Measurements from ENCODE around the gene DHX36. TPM values are rescaled to one million over a fixed set of nuclear protein-coding genes. Genes with fewer than 3 reads are reported as not detected.

Gene DHX36
- total RNA-seq, 1 donor from 2014 or later: 91.8 TPM

DNA sequence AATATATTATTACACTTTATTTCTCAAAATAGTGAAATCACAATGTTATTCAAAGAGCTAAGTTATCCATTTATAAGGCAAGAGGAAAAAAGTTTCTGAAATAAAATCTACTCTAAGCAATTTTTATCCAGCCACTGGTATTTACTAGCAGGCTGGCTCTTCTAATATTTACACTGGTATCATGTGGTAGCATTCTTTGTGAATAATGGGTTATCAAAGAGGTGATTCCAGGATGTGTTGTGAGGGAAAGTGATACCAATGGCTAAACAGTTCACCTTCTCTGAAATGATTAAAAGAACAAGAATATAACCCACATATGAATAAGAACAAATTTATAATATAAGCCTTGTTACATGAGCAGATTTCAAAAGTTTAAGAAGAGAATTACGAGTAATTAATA lies 44.1 kb downstream of the DHX36 start:
- peaks cover 51% of the 10 kb centered on the region for H3K36me3 ChIP-seq
- Mint-ChIP-seq H3K4me1 (no peaks in the 10 kb centered on the region), H3K4me3 (no peak overlapping the region), H3K9me3 (no peaks in the 10 kb centered on the region), H3K27ac (no peak overlapping the region), H3K27me3 (ENCODE audit: insufficient read depth, low read depth) (no peaks in the 10 kb centered on the region), H3K36me3 (peaks cover 33% of the 10 kb centered on the region)
- no peak overlapping the region for H2AFZ ChIP-seq (replicated peaks)
- no peaks in the 10 kb centered on the region for H3K79me2 ChIP-seq (ENCODE audit: low read depth)
- H3K27ac ChIP-seq: no peak overlapping the region
- TF ChIP-seq EZH2phosphoT487 (IDR thresholded peaks at IDR 0.05): no peak
- TF ChIP-seq EZH2 (IDR thresholded peaks at IDR 0.05): no peak
- TF ChIP-seq, protein P1, sequence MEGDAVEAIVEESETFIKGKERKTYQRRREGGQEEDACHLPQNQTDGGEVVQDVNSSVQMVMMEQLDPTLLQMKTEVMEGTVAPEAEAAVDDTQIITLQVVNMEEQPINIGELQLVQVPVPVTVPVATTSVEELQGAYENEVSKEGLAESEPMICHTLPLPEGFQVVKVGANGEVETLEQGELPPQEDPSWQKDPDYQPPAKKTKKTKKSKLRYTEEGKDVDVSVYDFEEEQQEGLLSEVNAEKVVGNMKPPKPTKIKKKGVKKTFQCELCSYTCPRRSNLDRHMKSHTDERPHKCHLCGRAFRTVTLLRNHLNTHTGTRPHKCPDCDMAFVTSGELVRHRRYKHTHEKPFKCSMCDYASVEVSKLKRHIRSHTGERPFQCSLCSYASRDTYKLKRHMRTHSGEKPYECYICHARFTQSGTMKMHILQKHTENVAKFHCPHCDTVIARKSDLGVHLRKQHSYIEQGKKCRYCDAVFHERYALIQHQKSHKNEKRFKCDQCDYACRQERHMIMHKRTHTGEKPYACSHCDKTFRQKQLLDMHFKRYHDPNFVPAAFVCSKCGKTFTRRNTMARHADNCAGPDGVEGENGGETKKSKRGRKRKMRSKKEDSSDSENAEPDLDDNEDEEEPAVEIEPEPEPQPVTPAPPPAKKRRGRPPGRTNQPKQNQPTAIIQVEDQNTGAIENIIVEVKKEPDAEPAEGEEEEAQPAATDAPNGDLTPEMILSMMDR (IDR thresholded peaks at IDR 0.05): no peak
- H3K4me3 ChIP-seq: no peak overlapping the region
- H3K4me1 ChIP-seq: no peaks in the 10 kb centered on the region
- no peaks in the 10 kb centered on the region for H3F3A ChIP-seq (ENCODE audit: low read depth)
- no peak overlapping the region for H3K4me2 ChIP-seq
- DNase-seq (ENCODE audit: low spot score): no peak
- H4K20me1 ChIP-seq (ENCODE audit: low read depth): no peaks in the 10 kb centered on the region
- no peak overlapping the region for H3K9ac ChIP-seq
- H3K9me3 ChIP-seq (ENCODE audit: low read depth): no peaks in the 10 kb centered on the region
- H3K27me3 ChIP-seq: no peaks in the 10 kb centered on the region

DNA sequence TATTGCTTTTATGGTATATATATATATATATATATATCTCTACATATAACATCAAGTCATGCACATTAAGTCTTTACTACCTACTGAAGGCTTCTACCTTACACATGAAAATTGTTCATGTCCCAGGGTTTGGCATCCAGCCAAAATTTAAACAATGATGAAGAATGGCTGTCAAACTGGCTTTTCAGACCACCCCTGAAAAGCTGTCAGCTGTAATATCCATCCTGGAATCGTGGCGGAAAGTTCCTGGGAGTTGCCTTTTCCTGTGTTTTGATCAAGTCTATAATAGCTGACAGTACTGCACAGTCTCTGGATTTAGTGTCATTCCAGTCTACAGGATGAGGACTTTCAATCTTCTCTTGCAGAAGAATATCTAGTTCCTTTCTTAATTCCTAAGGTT lies 48.3 kb downstream of the DHX36 start:
- H3K27me3 ChIP-seq: no peaks in the 10 kb centered on the region
- Mint-ChIP-seq H3K27me3 (ENCODE audit: insufficient read depth, low read depth) (no peaks in the 10 kb centered on the region), H3K4me3 (no peak overlapping the region), H3K4me1 (no peaks in the 10 kb centered on the region), H3K36me3 (peaks cover 33% of the 10 kb centered on the region), H3K27ac (no peak overlapping the region), H3K9me3 (no peaks in the 10 kb centered on the region)
- TF ChIP-seq EZH2 (IDR thresholded peaks at IDR 0.05): no peak
- TF ChIP-seq, protein P1 (IDR thresholded peaks at IDR 0.05): no peak
- TF ChIP-seq EZH2phosphoT487 (IDR thresholded peaks at IDR 0.05): no peak
- no peak overlapping the region for H3K4me2 ChIP-seq
- peaks cover 5% of the 10 kb centered on the region for H4K20me1 ChIP-seq (ENCODE audit: low read depth)
- H3K36me3 ChIP-seq: peaks cover 48% of the 10 kb centered on the region
- no peaks in the 10 kb centered on the region for H3K9me3 ChIP-seq (ENCODE audit: low read depth)
- no peak overlapping the region for H3K9ac ChIP-seq
- no peaks in the 10 kb centered on the region for H3F3A ChIP-seq (ENCODE audit: low read depth)
- H3K79me2 ChIP-seq (ENCODE audit: low read depth): peaks cover 9% of the 10 kb centered on the region
- H3K4me3 ChIP-seq: no peak overlapping the region
- H3K4me1 ChIP-seq: no peaks in the 10 kb centered on the region
- H3K27ac ChIP-seq: no peak overlapping the region
- DNase-seq (ENCODE audit: low spot score): no peak
- no peak overlapping the region for H2AFZ ChIP-seq (replicated peaks)

DNA sequence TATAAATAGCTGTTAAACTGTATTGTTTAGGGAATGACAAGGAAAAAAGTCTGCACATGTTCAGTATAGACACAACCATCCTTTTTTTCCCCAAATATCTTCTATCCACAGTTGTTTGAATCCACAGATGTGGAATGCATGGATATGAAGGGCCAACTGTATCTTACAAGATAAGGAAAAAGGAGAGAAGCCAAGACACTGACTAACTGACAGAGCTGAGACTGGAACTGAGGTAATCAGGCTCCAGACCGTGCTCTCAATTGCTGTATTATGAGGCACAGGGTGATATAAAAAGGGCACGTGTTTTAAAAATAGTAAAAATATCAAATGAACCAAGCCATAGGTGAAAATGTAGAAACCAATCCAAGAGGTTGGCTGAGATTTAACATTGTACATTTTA lies 49.0 kb downstream of the DHX36 start:
- Histone ChIP-seq H3K4me1 (no peaks in the 10 kb centered on the region), H3K9me3 (ENCODE audit: low read depth) (no peaks in the 10 kb centered on the region), H3K27me3 (no peaks in the 10 kb centered on the region), H3K27ac (no peak overlapping the region), H2AFZ (replicated peaks) (no peak overlapping the region), H3K4me2 (no peak overlapping the region), H3K9ac (no peak overlapping the region), H3K36me3 (peaks cover 48% of the 10 kb centered on the region), H3F3A (ENCODE audit: low read depth) (no peaks in the 10 kb centered on the region), H4K20me1 (ENCODE audit: low read depth) (peaks cover 5% of the 10 kb centered on the region), H3K79me2 (ENCODE audit: low read depth) (peaks cover 16% of the 10 kb centered on the region), H3K4me3 (no peak overlapping the region)
- Mint-ChIP-seq H3K27me3 (ENCODE audit: insufficient read depth, low read depth) (no peaks in the 10 kb centered on the region), H3K27ac (no peak overlapping the region), H3K36me3 (peaks cover 31% of the 10 kb centered on the region), H3K4me3 (no peak overlapping the region), H3K4me1 (no peaks in the 10 kb centered on the region), H3K9me3 (no peaks in the 10 kb centered on the region)
- TF ChIP-seq EZH2 (IDR thresholded peaks at IDR 0.05) (no peak), EZH2phosphoT487 (IDR thresholded peaks at IDR 0.05) (no peak)
- TF ChIP-seq, protein P1 (IDR thresholded peaks at IDR 0.05): no peak
- DNase-seq (ENCODE audit: low spot score): no peak

Measured in neural progenitor cell (in vitro differentiated cells).